Sigmoid colon (tissue), 4 donors: ENCODE data around the gene TENM3.

Experiments used
- EP300 ChIP-seq, 4 donors: sonication (generic); formaldehyde crosslinking; IDR thresholded peaks; one replicate each; pipeline ENCODE4 v1.6.1; 2017; ENCODE audit warnings: antibody characterized with exemption in 4 of 4
- POLR2A ChIP-seq, 2 donors: fragments of 450-650 bp; IDR thresholded peaks; one replicate each; pipeline ENCODE4 v1.6.1; 2016; ENCODE audit warnings: antibody characterized with exemption in 2 of 2, mild to moderate bottlenecking in 2 of 2, moderate library complexity in 2 of 2
- POLR2AphosphoS5 ChIP-seq, 4 donors: sonication (generic); formaldehyde crosslinking; IDR thresholded peaks; one replicate each; pipeline ENCODE4 v1.6.1; 2017; ENCODE audit warnings: antibody characterized with exemption in 4 of 4
- TF ChIP-seq, protein P1 (sequence below), 4 experiments: fragments of 450-650 bp in 3 of 4; fragments of 200-600 bp in 1 of 4; IDR thresholded peaks; one replicate each; pipeline ENCODE4 v1.5.1; 2016 to 2019; ENCODE audit warnings: antibody characterized with exemption in 4 of 4, mild to moderate bottlenecking in 3 of 4, moderate library complexity in 2 of 4

DNA sequence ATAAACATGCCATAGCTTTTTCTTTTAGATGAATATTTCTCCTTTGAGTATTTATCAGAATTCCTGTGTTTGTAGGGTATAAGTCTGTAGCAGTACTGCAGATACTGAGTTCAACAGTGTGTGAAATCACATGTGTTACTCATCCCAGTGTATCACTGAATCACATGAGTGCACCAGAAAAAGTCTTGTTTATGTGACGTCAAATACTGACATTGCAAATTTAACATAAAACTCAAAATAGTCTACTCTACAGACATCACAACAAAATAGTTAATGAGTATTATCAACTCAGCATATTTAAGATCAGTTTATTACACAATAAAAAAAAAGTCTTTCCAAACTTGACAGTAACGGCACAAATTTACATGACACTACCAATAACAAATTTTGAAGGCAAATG, 452.6 kb downstream of the TENM3 start:
- TF ChIP-seq, protein P1, sequence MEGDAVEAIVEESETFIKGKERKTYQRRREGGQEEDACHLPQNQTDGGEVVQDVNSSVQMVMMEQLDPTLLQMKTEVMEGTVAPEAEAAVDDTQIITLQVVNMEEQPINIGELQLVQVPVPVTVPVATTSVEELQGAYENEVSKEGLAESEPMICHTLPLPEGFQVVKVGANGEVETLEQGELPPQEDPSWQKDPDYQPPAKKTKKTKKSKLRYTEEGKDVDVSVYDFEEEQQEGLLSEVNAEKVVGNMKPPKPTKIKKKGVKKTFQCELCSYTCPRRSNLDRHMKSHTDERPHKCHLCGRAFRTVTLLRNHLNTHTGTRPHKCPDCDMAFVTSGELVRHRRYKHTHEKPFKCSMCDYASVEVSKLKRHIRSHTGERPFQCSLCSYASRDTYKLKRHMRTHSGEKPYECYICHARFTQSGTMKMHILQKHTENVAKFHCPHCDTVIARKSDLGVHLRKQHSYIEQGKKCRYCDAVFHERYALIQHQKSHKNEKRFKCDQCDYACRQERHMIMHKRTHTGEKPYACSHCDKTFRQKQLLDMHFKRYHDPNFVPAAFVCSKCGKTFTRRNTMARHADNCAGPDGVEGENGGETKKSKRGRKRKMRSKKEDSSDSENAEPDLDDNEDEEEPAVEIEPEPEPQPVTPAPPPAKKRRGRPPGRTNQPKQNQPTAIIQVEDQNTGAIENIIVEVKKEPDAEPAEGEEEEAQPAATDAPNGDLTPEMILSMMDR (IDR thresholded peaks at IDR 0.05): no peak
- TF ChIP-seq EP300 (IDR thresholded peaks at IDR 0.05) (no peak), POLR2AphosphoS5 (IDR thresholded peaks at IDR 0.05) (no peak), POLR2A (IDR thresholded peaks at IDR 0.05) (no peak)
